Activated CD4-positive, alpha-beta T cell treated with anti-CD3 and anti-CD28 coated beads, Interleukin-2, amount 50 U/mL, for 1 hour (primary cell): ENCODE data around the gene ADAMTS2.

ENCODE experiments used
- DNase-seq: peaks from one replicate; pipeline ENCODE4 v3.0.0-alpha.2; 2020

The ADAMTS2 gene

DNA sequence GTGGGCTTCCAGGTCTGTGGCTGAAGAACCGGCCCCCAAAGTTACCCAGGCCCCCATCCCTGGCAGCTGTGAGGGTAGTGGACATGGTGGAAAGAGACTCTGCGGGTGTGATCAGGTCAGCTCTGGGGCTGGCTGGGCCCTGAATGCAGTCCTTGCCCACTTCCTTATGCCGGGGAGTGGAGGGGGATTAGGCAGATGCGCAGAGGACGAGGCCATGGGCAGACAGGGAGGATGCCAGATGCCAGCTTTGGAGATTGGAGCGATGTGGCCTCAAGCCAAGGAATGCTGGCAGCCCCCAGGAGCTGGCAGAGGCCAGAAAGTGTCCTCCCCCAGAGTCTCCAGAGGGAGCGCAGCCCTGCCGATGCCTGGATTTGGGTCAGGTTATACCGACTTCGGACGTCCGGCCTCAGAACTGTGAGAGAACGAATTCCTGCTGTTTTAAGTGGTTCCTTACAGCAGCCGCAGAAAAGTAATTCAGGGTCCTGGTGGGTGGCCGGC lies 69.8 kb downstream of the ADAMTS2 start:
- DNase-seq, result no peak

DNA sequence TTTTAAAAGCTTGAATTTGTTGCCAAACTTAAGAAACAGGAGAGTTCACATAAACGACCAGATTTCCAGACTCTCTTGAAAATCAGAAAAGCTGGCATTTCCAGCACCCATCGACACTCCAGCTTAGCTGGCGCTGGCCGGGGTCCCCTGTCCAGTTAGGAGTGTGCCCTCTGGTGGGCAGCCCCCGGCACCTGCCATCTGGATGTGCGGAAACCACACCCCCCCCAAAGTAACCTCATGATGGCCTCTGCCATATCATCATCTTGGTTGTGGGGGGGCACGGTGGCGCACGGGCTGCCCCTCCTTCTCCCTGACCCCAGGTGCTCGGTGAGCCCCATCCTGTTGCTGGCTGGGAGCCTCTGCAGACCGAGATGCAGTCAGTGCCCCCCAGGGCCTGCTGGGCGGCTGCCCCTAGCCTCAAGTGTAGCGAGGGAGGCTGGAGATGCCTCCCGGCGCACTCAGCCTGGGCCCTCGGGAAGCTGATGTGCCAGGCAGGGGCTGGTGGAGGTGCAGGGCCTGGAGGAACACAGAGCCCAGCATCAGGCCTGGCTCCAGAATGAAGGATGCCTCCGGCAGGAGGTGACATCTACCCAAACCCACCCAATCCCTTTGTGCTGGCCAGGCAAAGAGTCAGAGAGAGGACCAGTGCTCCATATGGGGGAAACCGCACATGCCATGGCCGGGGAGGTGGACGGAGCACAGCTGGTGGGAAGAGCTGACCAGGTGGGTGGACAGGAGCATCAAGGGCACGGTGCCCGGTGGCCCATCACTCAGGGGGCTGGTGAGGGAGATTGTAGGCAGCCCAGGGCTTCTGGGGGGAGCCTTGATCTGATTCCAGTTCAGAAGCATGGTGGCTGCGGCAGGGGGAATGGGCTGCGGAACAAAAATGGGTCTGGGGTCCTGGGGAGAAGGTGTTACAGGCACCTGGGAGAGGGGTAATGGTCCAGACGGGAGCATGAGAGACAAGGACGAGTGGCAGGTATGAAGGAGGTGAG lies 70.6 kb downstream of the ADAMTS2 start:
- DNase-seq, result no peak

DNA sequence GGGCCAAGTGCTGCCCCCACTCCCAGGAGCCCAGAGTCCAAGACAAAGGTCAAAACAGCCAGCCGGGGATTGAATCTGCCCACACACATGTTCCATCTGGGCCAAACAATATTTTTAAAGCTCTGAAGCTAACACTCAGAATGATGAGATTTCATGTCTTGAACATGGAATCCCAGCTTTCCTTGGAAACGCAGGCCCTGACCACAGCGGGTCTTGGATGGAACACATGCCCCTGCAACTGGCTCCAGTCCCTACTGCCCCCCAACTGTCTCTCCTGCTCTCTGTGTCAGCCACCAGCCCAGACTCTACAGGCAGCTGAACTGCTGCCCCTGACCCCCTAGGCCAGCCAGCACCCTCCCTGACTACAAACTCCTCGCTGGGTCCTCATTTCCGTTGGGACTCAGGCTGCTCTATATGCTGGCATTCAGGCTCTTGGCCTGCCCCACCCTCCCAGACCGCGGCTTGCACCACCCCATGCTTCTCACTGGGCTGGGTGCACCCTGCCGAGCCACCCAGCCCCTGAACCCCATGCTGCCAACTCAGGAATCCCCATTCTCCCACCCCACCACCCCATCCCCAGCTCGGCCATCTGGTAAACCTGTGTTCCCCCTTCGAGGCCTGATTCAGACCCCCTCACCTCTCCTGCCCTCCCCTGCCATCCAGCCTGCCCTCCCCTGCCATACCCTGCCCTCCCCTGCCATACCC lies 71.7 kb downstream of the ADAMTS2 start:
- DNase-seq, result no peak

- DNase-seq, result no peak
Observed at GRCh38 chr5:179273073-179273435, 72.2 kb downstream of the ADAMTS2 start.

- no peak for DNase-seq
Observed at GRCh38 chr5:179272326-179273072, 72.8 kb downstream of the ADAMTS2 start.

DNA sequence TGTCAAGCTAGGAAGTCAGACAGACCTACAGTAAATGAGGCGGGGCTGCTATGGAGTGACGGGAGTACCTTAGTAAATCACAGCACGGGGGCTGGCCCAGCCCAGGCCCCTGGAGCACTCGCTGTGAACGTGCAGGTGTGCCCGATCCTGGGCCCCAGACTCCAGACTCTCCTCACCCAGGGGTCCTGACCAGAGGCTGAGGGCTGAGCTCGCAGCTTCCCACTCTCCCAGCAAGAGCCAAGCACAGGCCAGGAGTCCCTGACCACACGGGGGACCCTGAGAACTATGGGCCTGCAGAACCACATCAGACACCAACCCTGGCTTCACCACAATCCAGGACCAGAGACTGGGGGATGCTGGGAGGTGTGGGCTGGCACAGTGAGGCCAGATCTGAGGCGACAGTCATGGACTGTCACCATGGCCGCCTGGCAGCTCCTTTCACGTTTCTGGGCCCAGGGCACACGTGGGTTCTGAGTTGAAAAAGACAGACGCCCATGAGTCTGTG lies 73.4 kb downstream of the ADAMTS2 start:
- no peak for DNase-seq

- no peak for DNase-seq
Observed at GRCh38 chr5:179271428-179271734, 73.9 kb downstream of the ADAMTS2 start.

DNA sequence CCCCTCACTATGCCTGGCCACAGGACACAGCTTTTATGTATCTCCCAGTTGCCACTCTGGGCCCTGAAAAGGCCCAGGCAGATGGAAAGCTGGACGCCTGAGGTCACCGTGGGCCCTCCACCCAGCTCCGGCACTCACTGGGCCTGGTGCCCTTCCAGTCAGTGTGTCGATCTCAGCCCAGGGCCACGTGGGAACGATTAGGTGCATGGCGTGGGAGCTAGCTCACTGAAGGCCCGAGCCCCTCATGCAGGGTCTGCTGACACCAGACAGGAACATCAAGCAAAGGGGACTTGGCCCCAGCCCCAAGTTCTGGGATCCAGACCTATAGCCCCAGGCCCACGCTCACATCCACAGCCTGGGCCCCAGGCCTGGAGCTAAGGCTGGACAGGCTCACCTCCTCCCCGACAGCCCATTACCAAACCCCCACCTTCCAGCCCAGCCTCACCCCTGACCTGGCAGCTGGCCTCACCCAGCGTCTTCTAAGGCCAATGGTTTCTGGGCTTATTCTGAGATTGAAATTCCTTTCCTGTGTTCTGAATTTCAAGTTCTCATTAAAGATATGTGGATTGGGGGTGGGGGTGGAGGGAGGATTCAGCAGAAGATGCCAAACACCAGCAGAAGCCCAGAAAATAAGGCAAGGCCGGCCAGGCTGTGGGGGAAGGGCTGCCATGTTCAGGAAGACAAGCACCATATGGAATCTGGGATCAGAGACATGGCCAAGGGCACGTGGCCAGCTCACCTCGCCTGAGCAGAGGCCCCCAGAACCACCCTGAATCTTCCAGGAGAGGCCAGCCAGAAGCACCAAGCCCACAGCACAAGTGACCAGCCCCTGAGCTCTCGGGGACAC lies 74.5 kb downstream of the ADAMTS2 start:
- DNase-seq, result no peak

DNA sequence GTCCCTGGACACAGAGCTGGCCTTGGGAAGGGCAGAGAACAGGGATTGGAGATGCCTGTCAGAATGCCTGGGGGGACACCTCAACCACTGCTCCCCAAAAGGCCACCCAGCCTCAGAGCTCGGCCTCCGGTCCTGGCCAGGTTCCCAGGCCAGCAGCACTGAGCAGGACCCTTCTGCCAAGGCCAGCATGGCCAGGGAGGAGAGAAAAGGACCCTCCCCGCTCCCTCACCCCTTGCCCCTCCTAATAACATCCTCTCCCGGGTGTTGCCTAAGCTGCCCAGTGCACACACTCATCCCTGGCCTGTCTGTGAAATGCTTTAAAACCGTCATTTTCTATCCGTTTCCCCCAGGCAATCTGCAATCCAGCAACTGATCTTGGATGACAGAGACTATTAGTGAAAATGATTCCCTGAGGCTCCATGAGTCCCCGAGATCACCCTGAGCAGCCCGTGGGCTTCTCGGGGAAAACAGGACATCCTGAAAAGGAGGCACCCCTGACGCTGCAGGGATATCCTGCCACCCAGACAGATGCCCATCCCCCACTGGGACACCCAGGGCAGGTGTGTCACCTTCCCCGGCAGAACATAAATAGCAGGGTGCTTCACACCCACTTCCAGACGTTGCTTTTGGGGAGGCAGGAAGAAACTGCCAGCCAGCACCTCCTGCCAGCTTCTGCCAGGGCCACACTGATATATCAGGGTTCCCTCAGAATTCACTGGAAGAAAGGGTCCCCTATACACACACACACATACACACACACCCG lies 75.3 kb downstream of the ADAMTS2 start:
- no peak for DNase-seq

GRCh38 chr5:179268966-179269693 lies 76.1 kb downstream of the ADAMTS2 start:
- DNase-seq, result no peak

DNA sequence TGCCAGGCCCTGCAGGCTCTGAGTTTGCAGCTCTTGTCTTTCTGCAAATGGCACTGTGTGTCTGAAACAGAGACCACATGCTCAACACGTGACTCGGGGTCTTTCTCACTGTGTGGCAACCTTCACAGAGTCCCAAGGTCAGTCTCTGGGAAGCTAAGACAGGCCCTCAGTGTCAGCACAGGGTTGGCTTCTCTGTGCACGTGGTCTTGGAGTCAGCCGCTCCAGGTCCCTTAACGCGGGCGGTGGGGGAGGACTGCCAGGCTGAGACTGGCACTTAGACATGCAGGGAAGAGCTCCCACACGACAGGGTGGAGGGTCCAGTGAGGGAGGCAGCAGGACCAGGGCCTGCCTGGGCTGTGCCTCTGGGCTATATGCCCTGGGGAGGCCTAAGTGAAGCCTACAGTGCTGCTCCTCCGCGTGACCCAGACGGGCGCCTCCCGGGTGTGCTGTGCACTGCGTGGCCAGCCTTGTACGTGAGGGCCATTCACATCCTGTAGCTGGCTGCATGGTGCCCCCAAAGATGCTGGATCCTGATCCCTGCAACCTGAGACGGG lies 76.8 kb downstream of the ADAMTS2 start:
- DNase-seq, result no peak

GRCh38 chr5:179267671-179268083 lies 77.6 kb downstream of the ADAMTS2 start:
- DNase-seq, result no peak

- no peak for DNase-seq
Observed at GRCh38 chr5:179267071-179267670, 78.1 kb downstream of the ADAMTS2 start.

- DNase-seq, result no peak
Observed at GRCh38 chr5:179266291-179267070, 78.8 kb downstream of the ADAMTS2 start.

GRCh38 chr5:179265514-179266290 lies 79.6 kb downstream of the ADAMTS2 start:
- no peak for DNase-seq

DNA sequence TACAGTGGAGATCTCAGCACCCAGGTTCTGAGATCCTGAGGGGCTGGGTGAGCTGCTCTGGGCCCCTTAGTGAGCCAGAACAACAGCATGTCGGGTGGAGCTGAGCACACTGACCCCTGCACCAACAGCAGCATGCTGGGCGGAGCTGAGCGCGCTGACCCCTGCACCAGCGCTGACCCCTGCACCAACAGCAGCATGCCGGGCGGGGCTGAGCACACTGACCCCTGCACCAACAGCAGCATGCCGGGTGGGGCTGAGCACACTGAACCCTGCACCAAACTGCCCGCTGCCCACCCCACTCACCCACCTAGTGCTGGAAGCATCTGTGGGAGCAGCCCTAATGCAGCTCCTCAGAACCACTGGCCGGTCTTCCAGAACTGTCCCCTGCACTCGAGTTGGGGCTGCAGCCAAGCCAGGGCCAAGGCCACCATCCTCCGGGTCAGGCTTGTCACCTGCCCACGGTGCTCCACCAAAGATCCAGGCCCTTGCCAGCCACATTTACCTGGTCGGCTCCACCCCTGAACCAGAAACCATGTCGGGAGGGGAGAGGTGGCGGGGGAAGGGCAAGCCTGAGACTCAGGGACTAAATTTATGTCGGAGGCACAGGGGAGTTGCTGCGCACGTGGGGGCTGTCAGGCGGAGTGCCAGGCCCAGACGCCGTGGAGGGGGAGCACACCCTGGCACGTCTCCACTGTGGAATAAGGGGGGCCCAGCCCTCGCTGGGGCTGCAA lies 80.3 kb downstream of the ADAMTS2 start:
- no peak for DNase-seq

DNA sequence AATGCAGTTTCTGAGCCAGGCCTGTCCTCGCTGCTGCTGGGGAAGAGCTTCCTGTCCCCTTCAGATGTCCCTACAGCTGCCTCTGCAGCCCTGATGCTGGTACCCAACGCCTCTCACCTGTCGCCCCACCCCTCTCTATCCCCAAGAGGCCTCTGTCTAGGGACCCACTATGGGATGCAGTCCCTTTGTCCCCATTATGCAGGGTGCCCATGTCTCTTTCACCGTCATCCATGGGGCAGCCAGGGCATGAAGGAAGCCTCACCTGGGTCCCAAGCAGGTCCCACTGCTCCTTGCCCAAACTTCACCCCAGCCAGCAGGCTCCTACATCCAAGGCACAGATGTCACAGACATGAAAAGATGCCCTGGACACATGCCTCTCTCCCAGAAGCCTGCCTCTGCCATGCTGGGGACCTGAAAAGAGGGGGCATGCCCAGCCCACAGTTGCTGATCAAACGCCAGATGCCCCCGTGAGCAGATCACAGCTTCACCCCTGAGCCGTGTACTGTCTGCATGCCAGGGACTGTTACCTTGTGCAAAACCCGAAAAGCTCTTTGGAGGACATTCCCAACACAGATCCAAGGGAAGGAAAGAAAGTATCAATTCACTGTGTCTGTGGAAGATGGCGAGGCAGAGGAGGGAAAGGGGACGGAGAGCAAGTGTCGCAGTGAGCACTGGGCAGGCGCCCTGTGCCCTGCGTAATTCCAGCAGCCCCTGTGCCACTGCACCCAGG lies 81.0 kb downstream of the ADAMTS2 start:
- no peak for DNase-seq
